Activated CD4-positive, alpha-beta T cell treated with anti-CD3 and anti-CD28 coated beads, Interleukin-2, amount 10 ng/mL, durations not matched to agents 24 days and 14 days (primary cell): Measurements from ENCODE around the gene BAIAP3. TPM values are rescaled to one million over a fixed set of nuclear protein-coding genes. Genes with fewer than 3 reads are reported as not detected.

ENCODE experiments used
- DNase-seq: peaks from one replicate; pipeline ENCODE4 v3.0.0; 2022
- H3K27ac Mint-ChIP-seq: one replicate; pipeline ENCODE4 v1.8.0; 2022; ENCODE audit warnings: mild to moderate bottlenecking, mixed read lengths
- H3K27me3 Mint-ChIP-seq: one replicate; pipeline ENCODE4 v1.8.0; 2022; ENCODE audit warnings: mixed read lengths
- H3K36me3 Mint-ChIP-seq: one replicate; pipeline ENCODE4 v1.8.0; 2022; ENCODE audit warnings: low read depth, mild to moderate bottlenecking, mixed read lengths
- H3K4me1 Mint-ChIP-seq: one replicate; pipeline ENCODE4 v1.8.0; 2021; ENCODE audit warnings: mixed read lengths
- H3K4me3 Mint-ChIP-seq: one replicate; pipeline ENCODE4 v1.8.0; 2022; ENCODE audit warnings: mild to moderate bottlenecking, moderate library complexity, mixed read lengths
- H3K9me3 Mint-ChIP-seq: one replicate; pipeline ENCODE4 v1.8.0; 2021; ENCODE audit warnings: mixed read lengths
- intact Hi-C: fragments of 100-400 bp; cut with micrococcal nuclease; formaldehyde crosslinking; loops from one replicate; pipeline ENCODE4 v1.15.1; 2023
- total RNA-seq: library from RNA; stranded (reverse); gene quantifications from 2 replicates; pipeline ENCODE4 v1.2.3, GENCODE V29; 2022

The BAIAP3 gene
- total RNA-seq, 1 donor from 2014 or later = 0.30 TPM

GRCh38 chr16:1347286-1347855 lies 13.9 kb downstream of the BAIAP3 start:
- intact Hi-C loops = no loop called here
- Mint-ChIP-seq H3K4me1 (peaks cover 21% of the 10 kb centered on the region), H3K4me3 (no peak overlapping the region), H3K27me3 (no peaks in the 10 kb centered on the region), H3K36me3 (peaks cover 6% of the 10 kb centered on the region), H3K27ac (no peak overlapping the region), H3K9me3 (no peaks in the 10 kb centered on the region)
- DNase-seq = no peak

- Mint-ChIP-seq H3K36me3 (peaks cover 6% of the 10 kb centered on the region), H3K9me3 (no peaks in the 10 kb centered on the region), H3K27ac (no peak overlapping the region), H3K4me3 (no peak overlapping the region), H3K27me3 (no peaks in the 10 kb centered on the region), H3K4me1 (peaks cover 20% of the 10 kb centered on the region)
- no peak for DNase-seq
- intact Hi-C loops = no loop called here
Measured at GRCh38 chr16:1347962-1348361, 14.5 kb downstream of the BAIAP3 start.

- intact Hi-C loops = no loop called here
- peaks cover 6% of the 10 kb centered on the region for H3K36me3 Mint-ChIP-seq
- no peak for DNase-seq
- H3K4me3 Mint-ChIP-seq = no peak overlapping the region
- no peaks in the 10 kb centered on the region for H3K9me3 Mint-ChIP-seq
- H3K27me3 Mint-ChIP-seq = no peaks in the 10 kb centered on the region
- H3K27ac Mint-ChIP-seq = no peak overlapping the region
- H3K4me1 Mint-ChIP-seq = peaks cover 19% of the 10 kb centered on the region
Measured at GRCh38 chr16:1348441-1348840, 15.0 kb downstream of the BAIAP3 start.

GRCh38 chr16:1348926-1349325 lies 15.5 kb downstream of the BAIAP3 start:
- Mint-ChIP-seq H3K27me3 (no peaks in the 10 kb centered on the region), H3K4me1 (peaks cover 21% of the 10 kb centered on the region), H3K27ac (no peak overlapping the region), H3K9me3 (no peaks in the 10 kb centered on the region), H3K4me3 (no peak overlapping the region), H3K36me3 (peaks cover 6% of the 10 kb centered on the region)
- DNase-seq = no peak
- intact Hi-C loops = no loop called here

DNA sequence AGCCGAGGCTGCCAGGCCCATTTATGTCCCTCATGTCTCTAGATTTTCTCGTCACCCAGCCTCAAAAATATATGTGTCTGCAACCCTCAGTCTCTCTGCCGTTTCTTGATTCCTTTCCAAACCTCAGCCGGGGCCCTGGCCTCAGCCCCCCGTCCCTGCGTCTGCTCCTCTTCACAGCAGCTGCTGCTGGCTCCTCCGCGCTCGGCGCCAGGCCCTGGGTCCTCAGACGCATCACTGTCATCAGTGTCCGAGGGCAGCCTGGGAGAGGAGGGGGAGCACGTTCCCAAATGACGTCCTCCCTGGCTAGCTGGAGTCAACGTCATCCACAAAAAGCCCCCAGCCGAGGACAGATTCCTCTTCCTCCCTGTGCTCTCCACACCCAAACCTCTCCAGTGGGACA lies 15.9 kb downstream of the BAIAP3 start:
- H3K36me3 Mint-ChIP-seq = peaks cover 6% of the 10 kb centered on the region
- H3K4me3 Mint-ChIP-seq = no peak overlapping the region
- no peak for DNase-seq
- no peak overlapping the region for H3K27ac Mint-ChIP-seq
- no peaks in the 10 kb centered on the region for H3K27me3 Mint-ChIP-seq
- no peaks in the 10 kb centered on the region for H3K9me3 Mint-ChIP-seq
- intact Hi-C loops = no loop called here
- peaks cover 21% of the 10 kb centered on the region for H3K4me1 Mint-ChIP-seq

DNA sequence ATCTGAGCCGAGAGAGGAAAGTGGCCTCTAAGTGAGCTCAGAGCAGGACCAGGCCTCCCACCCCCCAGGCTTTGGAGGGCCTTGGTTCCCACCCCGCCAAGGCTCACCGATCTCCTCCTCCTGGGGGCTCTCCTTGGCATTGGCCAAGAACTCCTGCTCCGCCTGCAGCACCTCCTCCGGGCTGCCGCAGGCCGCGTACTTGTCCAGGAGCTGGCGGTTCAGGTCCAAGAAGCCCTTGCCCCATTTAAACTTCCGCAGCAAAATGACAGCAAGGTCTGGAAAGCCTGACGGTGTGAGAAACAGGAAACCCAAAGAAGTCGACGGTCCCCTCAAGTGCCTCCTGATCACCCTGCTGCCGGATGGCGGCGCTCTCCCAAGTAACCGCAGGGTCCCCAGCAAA lies 16.5 kb downstream of the BAIAP3 start:
- intact Hi-C loops = loop anchor here (2.0 to 5.0 kb wide), 2 partner anchors 39 to 72 kb away; partner anchors contain the start of gene UQCC4
- Mint-ChIP-seq H3K27me3 (no peaks in the 10 kb centered on the region), H3K4me1 (peaks cover 24% of the 10 kb centered on the region), H3K36me3 (peaks cover 6% of the 10 kb centered on the region), H3K9me3 (no peaks in the 10 kb centered on the region), H3K4me3 (peak overlapping the region; percentile 92), H3K27ac (peak overlapping the region; percentile 8)
- no peak for DNase-seq

- peaks cover 8% of the 10 kb centered on the region for H3K36me3 Mint-ChIP-seq
- H3K27me3 Mint-ChIP-seq = no peaks in the 10 kb centered on the region
- peak overlapping the region; percentile 78 for H3K27ac Mint-ChIP-seq
- intact Hi-C loops = loop anchor here (2.0 to 5.0 kb wide), 2 partner anchors 40 to 72 kb away; partner anchors contain the start of gene UQCC4
- no peak for DNase-seq
- H3K4me1 Mint-ChIP-seq = peaks cover 27% of the 10 kb centered on the region
- H3K9me3 Mint-ChIP-seq = no peaks in the 10 kb centered on the region
- peak overlapping the region; percentile 92 for H3K4me3 Mint-ChIP-seq
Measured at GRCh38 chr16:1350691-1351090, 17.2 kb downstream of the BAIAP3 start.

DNA sequence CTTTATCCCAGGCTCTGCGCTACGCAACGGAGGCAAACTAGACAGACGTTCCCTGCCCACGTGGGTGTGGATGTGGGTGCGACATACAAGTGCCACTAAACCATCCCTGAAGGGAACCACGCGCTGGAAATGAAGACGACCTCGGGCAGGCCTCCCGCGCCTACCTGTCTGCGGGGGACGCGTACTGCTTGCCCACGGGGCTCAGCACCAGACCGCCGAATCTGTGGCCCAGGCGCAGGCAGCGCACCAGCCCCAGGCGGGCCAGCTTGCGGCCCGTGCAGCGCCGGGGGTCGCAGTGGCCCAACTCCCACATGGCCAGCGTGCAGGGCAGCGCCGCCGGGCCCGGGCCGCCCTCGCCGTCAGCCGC lies 17.8 kb downstream of the BAIAP3 start:
- no peaks in the 10 kb centered on the region for H3K27me3 Mint-ChIP-seq

DNA sequence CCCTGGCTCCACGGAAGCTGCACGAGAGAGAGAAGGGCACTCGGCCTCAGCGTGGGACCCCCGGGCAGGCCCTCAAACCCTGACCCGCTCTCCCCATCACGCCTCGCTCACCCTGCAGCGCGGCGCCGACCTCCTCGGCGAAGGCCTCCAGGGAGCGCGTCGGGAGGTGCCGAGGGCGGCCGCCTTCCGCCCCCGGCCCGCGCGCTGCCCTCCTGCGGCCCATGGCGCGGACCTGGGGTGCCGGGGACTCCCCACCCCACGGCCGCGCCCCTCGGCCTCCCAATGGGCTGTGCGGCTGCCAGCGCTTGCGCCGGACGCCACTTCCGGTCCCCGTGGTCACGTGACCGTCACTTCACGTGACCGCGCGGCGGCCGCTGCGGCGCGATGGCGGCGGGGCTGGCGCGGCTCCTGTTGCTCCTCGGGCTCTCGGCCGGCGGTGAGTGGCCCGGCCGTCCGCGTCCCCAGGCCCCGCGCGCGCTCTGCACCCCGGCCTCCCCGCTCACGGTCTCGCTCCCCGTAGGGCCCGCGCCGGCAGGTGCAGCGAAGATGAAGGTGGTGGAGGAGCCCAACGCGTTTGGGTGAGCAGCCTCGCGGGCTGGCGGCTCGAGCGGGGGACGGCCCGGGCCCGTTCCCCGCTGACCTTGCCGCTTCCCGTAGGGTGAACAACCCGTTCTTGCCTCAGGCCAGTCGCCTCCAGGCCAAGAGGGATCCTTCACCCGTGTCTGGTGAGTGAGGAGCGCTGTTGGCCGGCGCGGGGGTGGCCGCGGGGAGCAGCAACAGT lies 18.3 kb downstream of the BAIAP3 start, which contains the start of the genes GNPTG and TSR3:
GNPTG (plus strand) TSS at position 350 of the 781 bp plus-strand sequence; CDS start at position 385, 35 bp downstream.
TSR3 (minus strand) TSS at position 297 of the 781 bp plus-strand sequence; CDS start at position 223, 74 bp downstream.
- Mint-ChIP-seq H3K9me3 (no peaks in the 10 kb centered on the region), H3K27ac (peak within 1 kb of the TSS; percentile 78), H3K27me3 (no peaks in the 10 kb centered on the region), H3K4me3 (peak within 1 kb of the TSS; percentile 92), H3K4me1 (peaks cover 27% of the 10 kb centered on the region), H3K36me3 (peaks cover 8% of the 10 kb centered on the region)
- peak; percentile 98 for DNase-seq
- intact Hi-C loops = loop anchor here (2.0 to 5.0 kb wide), 2 partner anchors 41 to 71 kb away; partner anchors contain the start of gene UQCC4

More for the DNA sequence above, 17.8 kb downstream of the BAIAP3 start:
- Mint-ChIP-seq H3K4me3 (peak overlapping the region; percentile 92), H3K4me1 (peaks cover 27% of the 10 kb centered on the region), H3K27ac (peak overlapping the region; percentile 78), H3K36me3 (peaks cover 8% of the 10 kb centered on the region), H3K9me3 (no peaks in the 10 kb centered on the region)
- intact Hi-C loops = loop anchor here (2.0 to 5.0 kb wide), 2 partner anchors 40 to 71 kb away; partner anchors contain the start of gene UQCC4
- DNase-seq = no peak

DNA sequence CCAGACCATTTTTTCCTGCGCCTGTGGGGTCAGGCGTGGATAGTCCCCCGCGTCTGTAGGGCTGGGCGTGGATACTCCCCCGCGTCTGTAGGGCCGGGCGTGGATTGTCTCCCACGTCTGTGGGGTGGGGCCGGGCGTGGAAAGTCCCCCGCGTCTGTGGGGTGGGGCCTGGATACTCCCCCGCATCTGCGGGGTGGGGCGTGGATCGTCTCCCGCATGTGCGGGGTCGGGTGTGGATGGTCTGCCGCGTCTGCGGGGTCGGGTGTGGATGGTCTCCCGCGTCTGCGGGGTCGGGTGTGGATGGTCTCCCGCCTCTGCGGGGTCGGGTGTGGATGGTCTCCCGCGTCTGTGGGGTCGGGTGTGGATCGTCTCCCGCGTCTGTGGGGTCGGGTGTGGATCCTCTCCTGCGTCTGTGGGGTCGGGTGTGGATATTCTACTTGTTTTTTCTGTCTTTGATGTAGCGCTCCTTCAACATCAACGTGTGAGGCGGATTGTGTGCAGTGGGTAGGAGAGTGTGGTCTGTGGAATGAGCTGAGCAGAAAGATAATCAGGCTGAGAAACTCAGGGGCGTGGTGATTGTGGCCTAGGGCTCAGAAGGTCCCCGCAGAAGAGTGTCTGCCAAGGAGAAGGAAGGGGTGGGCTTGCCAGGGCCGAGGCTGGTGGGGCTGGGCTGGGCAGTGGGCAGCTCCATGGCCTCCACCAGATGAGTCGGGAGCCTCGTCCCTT lies 21.5 kb downstream of the BAIAP3 start:
- no peaks in the 10 kb centered on the region for H3K27me3 Mint-ChIP-seq
- H3K9me3 Mint-ChIP-seq = no peaks in the 10 kb centered on the region
- H3K4me3 Mint-ChIP-seq = no peak overlapping the region
- H3K27ac Mint-ChIP-seq = no peak overlapping the region
- H3K36me3 Mint-ChIP-seq = peaks cover 8% of the 10 kb centered on the region
- intact Hi-C loops = loop anchor here (5.0 kb wide), 1 partner anchor 67 kb away; the partner anchor contains the start of gene UQCC4
- H3K4me1 Mint-ChIP-seq = peaks cover 28% of the 10 kb centered on the region
- no peak for DNase-seq

- Mint-ChIP-seq H3K27ac (no peak overlapping the region), H3K4me1 (peaks cover 22% of the 10 kb centered on the region), H3K9me3 (no peaks in the 10 kb centered on the region), H3K27me3 (no peaks in the 10 kb centered on the region), H3K36me3 (peaks cover 6% of the 10 kb centered on the region), H3K4me3 (no peak overlapping the region)
- intact Hi-C loops = no loop called here
- DNase-seq = no peak
Measured at GRCh38 chr16:1355591-1355990, 22.1 kb downstream of the BAIAP3 start.

DNA sequence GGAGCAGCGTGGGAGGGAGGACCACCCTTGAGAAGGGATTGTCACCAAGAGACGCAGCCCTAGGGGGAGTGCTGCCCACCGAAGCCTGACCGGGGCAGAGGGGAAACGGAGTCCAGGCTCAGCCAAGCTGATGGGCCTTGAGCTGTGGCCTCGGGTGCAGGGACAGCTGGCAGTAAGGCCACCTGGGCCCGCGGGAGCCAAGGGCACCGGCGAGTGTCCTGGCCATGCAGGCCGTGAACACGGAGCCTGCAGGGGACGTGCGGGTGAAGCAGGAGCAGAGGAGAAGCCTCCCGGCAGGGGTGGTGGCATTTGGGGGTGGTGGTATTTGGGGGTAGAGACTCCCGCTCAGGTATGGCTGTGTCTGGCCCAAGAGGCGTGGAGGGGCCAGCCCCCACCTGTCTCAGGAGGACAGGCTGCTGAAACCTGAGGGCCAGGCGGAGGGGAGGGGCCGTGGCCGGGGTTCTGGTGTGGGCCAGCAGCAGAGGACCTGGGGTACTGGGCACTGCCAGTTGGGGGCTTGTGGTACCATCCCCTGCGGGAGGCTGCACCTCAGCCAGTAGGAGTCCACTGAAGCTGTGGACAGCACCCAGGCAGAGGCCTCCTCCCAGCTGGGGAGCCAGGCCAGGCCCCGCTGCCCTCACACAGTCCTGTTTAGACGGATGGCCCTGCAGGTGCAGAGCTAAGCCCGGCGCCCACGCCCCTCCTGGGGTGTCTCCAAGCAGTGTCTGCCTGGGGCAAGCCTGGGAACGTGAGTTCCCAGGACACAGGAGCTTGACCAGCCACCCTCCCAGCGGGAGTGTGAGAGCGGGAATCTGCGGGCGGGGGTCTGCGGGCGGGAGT lies 22.8 kb downstream of the BAIAP3 start:
- no peaks in the 10 kb centered on the region for H3K9me3 Mint-ChIP-seq
- intact Hi-C loops = no loop called here
- no peak overlapping the region for H3K27ac Mint-ChIP-seq
- H3K27me3 Mint-ChIP-seq = no peaks in the 10 kb centered on the region
- no peak overlapping the region for H3K4me3 Mint-ChIP-seq
- peaks cover 4% of the 10 kb centered on the region for H3K36me3 Mint-ChIP-seq
- no peak for DNase-seq
- peaks cover 21% of the 10 kb centered on the region for H3K4me1 Mint-ChIP-seq
